ENCODE results near the gene COL4A2.
"Not testable (repeated sequence)": the region's sequence is repeated elsewhere in the genome, so short reads cannot be mapped to it uniquely, and the experiment has no call there.

The COL4A2 gene

GRCh38 chr13:110308656-110309359 lies 1.7 kb downstream of the COL4A2 start:
- DNase-seq, result no peak

GRCh38 chr13:110309661-110310524 lies 2.8 kb downstream of the COL4A2 start:
- no peak for DNase-seq

- DNase-seq, result no peak
Observed at GRCh38 chr13:110310541-110311442, 3.7 kb downstream of the COL4A2 start.

- DNase-seq, result no peak
Observed at GRCh38 chr13:110311443-110312338, 4.6 kb downstream of the COL4A2 start.

- no peak for DNase-seq
Observed at GRCh38 chr13:110312339-110313031, 5.4 kb downstream of the COL4A2 start.

- DNase-seq, result not testable (repeated sequence)
Observed at GRCh38 chr13:110313261-110313660, 6.2 kb downstream of the COL4A2 start.

- DNase-seq, result not testable (repeated sequence)
Observed at GRCh38 chr13:110313733-110314132, 6.6 kb downstream of the COL4A2 start.

GRCh38 chr13:110314516-110315245 lies 7.6 kb downstream of the COL4A2 start:
- DNase-seq, result no peak

GRCh38 chr13:110316196-110316595 lies 9.1 kb downstream of the COL4A2 start:
- DNase-seq, result no peak

- DNase-seq, result no peak
Observed at GRCh38 chr13:110317093-110317492, 10.0 kb downstream of the COL4A2 start.

- DNase-seq, result no peak
Observed at GRCh38 chr13:110317496-110318195, 10.6 kb downstream of the COL4A2 start.

- no peak for DNase-seq
Observed at GRCh38 chr13:110318920-110319319, 11.8 kb downstream of the COL4A2 start.

- no peak for DNase-seq
Observed at GRCh38 chr13:110319397-110319773, 12.3 kb downstream of the COL4A2 start.

GRCh38 chr13:110319774-110320509 lies 12.9 kb downstream of the COL4A2 start:
- no peak for DNase-seq

- DNase-seq, result no peak
Observed at GRCh38 chr13:110320645-110321044, 13.6 kb downstream of the COL4A2 start.

GRCh38 chr13:110321573-110321972 lies 14.5 kb downstream of the COL4A2 start:
- not testable (repeated sequence) for DNase-seq

- no peak for DNase-seq
Observed at GRCh38 chr13:110322126-110322827, 15.2 kb downstream of the COL4A2 start.

GRCh38 chr13:110322828-110323171 lies 15.7 kb downstream of the COL4A2 start:
- no peak for DNase-seq
